Spleen (tissue), 7 donors: ENCODE results near the gene IL1RN.

Experiments used
- CTCF ChIP-seq, 11 experiments: fragments of 200-600 bp in 7 of 11; fragments of 450-650 bp in 4 of 11; sonication (generic) in 4 of 11; IDR thresholded peaks in 8 of 11; conservative IDR thresholded peaks in 3 of 11; 1 replicate in 7 of 11; 2 replicates in 4 of 11; pipeline versions ENCODE4 v1.4.0 to v1.8.0; 2016 to 2021; ENCODE audit warnings: antibody characterized with exemption in 11 of 11, inconsistent platforms in 4 of 11, mild to moderate bottlenecking in 1 of 11
- POLR2AphosphoS5 ChIP-seq, 3 donors: sonication (generic); formaldehyde crosslinking; IDR thresholded peaks; one replicate each; pipeline ENCODE4 v1.5.1; 2017; ENCODE audit warnings: antibody characterized with exemption in 3 of 3
- donor health status: DM: no; HTN: no; CAD: no; lungs with moderate emphysema.
- donor health status: DM: no; HTN: no; CAD: no.
- donor health status: DM: no; HTN: no; CAD: no.

GRCh38 chr2:113114996-113115395 is 12.4 kb upstream of the IL1RN start:
- TF ChIP-seq CTCF (IDR thresholded peaks at IDR 0.05 in 8 of 11, conservative IDR thresholded peaks at IDR 0.05 in 3 of 11) (no peak), POLR2AphosphoS5 (IDR thresholded peaks at IDR 0.05) (no peak)
